Gastrocnemius medialis (tissue), 4 donors: Measurements from ENCODE around the gene RABGAP1L.

Experiments used
- POLR2A ChIP-seq, 2 donors: fragments of 450-650 bp; IDR thresholded peaks; one replicate each; pipeline ENCODE4 v1.6.1; 2017; ENCODE audit warnings: antibody characterized with exemption in 2 of 2, mild to moderate bottlenecking in 2 of 2, moderate library complexity in 2 of 2
- TF ChIP-seq, protein P1 (sequence below), 5 experiments: fragments of 450-650 bp in 3 of 5; fragments of 200-600 bp in 2 of 5; sonication (generic) in 2 of 5; IDR thresholded peaks in 4 of 5; conservative IDR thresholded peaks in 1 of 5; 1 replicate in 4 of 5; 2 replicates in 1 of 5; pipeline ENCODE4 v1.5.1; 2016 to 2019; ENCODE audit warnings: antibody characterized with exemption in 5 of 5, mild to moderate bottlenecking in 3 of 5, moderate library complexity in 3 of 5

DNA sequence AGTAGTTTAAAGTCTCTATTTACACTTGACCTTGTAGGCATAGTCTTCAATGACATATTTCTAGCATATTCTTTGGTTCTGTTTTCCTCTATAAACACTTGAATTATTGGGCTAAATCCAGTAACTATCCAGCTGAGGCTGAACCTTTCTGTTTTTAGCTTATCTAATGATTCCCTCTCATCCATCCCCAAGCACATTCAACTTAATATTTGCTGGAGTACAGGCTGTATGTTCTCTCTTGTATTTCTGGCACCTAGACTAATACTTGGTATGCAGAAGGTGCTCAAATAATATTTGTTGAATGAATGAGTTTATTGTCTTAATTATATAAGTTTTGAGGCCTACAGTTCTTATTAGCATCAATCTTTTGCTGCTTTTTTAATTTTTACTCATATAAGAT lies 88.7 kb downstream of the RABGAP1L start:
- TF ChIP-seq, protein P1, sequence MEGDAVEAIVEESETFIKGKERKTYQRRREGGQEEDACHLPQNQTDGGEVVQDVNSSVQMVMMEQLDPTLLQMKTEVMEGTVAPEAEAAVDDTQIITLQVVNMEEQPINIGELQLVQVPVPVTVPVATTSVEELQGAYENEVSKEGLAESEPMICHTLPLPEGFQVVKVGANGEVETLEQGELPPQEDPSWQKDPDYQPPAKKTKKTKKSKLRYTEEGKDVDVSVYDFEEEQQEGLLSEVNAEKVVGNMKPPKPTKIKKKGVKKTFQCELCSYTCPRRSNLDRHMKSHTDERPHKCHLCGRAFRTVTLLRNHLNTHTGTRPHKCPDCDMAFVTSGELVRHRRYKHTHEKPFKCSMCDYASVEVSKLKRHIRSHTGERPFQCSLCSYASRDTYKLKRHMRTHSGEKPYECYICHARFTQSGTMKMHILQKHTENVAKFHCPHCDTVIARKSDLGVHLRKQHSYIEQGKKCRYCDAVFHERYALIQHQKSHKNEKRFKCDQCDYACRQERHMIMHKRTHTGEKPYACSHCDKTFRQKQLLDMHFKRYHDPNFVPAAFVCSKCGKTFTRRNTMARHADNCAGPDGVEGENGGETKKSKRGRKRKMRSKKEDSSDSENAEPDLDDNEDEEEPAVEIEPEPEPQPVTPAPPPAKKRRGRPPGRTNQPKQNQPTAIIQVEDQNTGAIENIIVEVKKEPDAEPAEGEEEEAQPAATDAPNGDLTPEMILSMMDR (IDR thresholded peaks at IDR 0.05 in 4 of 5, conservative IDR thresholded peaks at IDR 0.05 in 1 of 5), result no peak
- TF ChIP-seq POLR2A (IDR thresholded peaks at IDR 0.05), result no peak
